Osteocyte (in vitro differentiated cells): Measurements from ENCODE around the gene LINGO3. TPM values are rescaled to one million over a fixed set of nuclear protein-coding genes. Genes with fewer than 3 reads are reported as not detected.

Experiments
- DNase-seq: peaks from one replicate; pipeline ENCODE4 v3.0.0; 2021; ENCODE audit warnings: mixed read lengths; ENCODE audit not compliant: unreplicated experiment; ENCODE audit errors: extremely low spot score
- H3K27ac Mint-ChIP-seq: one replicate; pipeline ENCODE4 v1.8.0; 2021; ENCODE audit warnings: mild to moderate bottlenecking, mixed read lengths; ENCODE audit not compliant: unreplicated experiment
- H3K27me3 Mint-ChIP-seq: one replicate; pipeline ENCODE4 v1.8.0; 2021; ENCODE audit warnings: mixed read lengths; ENCODE audit not compliant: unreplicated experiment
- H3K36me3 Mint-ChIP-seq: one replicate; pipeline ENCODE4 v1.8.0; 2021; ENCODE audit warnings: mixed read lengths; ENCODE audit not compliant: unreplicated experiment
- H3K4me1 Mint-ChIP-seq: one replicate; pipeline ENCODE4 v1.8.0; 2021; ENCODE audit warnings: mixed read lengths; ENCODE audit not compliant: unreplicated experiment
- H3K4me3 Mint-ChIP-seq: one replicate; pipeline ENCODE4 v1.8.0; 2021; ENCODE audit warnings: mild to moderate bottlenecking, moderate library complexity, mixed read lengths; ENCODE audit not compliant: unreplicated experiment
- H3K9me3 Mint-ChIP-seq: one replicate; pipeline ENCODE4 v1.8.0; 2021; ENCODE audit warnings: mixed read lengths; ENCODE audit not compliant: unreplicated experiment
- total RNA-seq: library from RNA; stranded (reverse); gene quantifications from 2 replicates; pipeline ENCODE4 v1.2.1, GENCODE V29; 2021
- TF ChIP-seq, protein P1 (sequence below): fragments of 200-600 bp; sonication (generic); IDR thresholded peaks from 2 replicates; pipeline ENCODE4 v1.5.0; 2021; ENCODE audit warnings: antibody characterized with exemption, mild to moderate bottlenecking, moderate library complexity

The LINGO3 gene
- total RNA-seq, 1 donor from 2014 or later: 0.54 TPM

DNA sequence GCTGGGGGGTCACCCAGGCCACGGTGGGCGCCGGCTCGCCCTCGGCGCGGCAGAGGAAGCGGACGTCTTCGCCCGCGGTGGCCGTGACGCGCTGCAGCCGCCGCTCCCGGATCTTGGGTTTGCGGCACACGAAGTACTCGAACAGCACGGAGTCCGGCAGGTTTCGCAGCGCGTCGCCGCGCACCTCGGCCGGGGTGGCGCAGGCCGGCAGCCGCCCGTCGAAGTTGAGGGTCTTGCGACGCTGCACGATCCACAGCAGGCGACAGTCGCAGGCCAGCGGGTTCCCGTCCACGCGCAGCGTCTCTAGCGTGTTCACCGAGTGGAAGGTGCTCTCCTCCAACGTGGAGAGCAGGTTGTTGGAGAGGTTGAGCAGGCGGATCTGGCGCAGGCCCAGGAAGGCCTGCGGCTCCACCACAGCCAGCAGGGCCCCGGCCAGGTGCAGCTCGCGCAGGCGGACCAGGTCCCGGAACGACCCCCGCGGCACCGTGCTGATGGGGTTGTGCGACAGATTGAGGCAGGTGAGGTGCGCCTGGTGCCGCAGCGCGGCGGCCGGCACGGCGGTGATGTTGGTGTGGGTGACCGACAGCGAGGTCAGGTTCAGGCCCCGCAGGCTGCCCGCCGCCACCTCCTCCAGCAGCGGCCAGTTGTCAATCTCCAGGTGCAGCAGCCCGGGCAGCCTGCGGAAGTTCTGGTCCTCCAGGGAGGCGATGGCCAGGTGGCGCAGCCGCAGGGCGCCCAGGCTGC lies 17.3 kb downstream of the LINGO3 start:
- no peak overlapping the region for H3K27ac Mint-ChIP-seq
- H3K4me1 Mint-ChIP-seq: peaks cover 19% of the 10 kb centered on the region
- no peaks in the 10 kb centered on the region for H3K27me3 Mint-ChIP-seq
- no peaks in the 10 kb centered on the region for H3K36me3 Mint-ChIP-seq
- TF ChIP-seq, protein P1, sequence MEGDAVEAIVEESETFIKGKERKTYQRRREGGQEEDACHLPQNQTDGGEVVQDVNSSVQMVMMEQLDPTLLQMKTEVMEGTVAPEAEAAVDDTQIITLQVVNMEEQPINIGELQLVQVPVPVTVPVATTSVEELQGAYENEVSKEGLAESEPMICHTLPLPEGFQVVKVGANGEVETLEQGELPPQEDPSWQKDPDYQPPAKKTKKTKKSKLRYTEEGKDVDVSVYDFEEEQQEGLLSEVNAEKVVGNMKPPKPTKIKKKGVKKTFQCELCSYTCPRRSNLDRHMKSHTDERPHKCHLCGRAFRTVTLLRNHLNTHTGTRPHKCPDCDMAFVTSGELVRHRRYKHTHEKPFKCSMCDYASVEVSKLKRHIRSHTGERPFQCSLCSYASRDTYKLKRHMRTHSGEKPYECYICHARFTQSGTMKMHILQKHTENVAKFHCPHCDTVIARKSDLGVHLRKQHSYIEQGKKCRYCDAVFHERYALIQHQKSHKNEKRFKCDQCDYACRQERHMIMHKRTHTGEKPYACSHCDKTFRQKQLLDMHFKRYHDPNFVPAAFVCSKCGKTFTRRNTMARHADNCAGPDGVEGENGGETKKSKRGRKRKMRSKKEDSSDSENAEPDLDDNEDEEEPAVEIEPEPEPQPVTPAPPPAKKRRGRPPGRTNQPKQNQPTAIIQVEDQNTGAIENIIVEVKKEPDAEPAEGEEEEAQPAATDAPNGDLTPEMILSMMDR: no peak
- H3K9me3 Mint-ChIP-seq: no peaks in the 10 kb centered on the region
- H3K4me3 Mint-ChIP-seq: no peak overlapping the region
- no peak for DNase-seq

DNA sequence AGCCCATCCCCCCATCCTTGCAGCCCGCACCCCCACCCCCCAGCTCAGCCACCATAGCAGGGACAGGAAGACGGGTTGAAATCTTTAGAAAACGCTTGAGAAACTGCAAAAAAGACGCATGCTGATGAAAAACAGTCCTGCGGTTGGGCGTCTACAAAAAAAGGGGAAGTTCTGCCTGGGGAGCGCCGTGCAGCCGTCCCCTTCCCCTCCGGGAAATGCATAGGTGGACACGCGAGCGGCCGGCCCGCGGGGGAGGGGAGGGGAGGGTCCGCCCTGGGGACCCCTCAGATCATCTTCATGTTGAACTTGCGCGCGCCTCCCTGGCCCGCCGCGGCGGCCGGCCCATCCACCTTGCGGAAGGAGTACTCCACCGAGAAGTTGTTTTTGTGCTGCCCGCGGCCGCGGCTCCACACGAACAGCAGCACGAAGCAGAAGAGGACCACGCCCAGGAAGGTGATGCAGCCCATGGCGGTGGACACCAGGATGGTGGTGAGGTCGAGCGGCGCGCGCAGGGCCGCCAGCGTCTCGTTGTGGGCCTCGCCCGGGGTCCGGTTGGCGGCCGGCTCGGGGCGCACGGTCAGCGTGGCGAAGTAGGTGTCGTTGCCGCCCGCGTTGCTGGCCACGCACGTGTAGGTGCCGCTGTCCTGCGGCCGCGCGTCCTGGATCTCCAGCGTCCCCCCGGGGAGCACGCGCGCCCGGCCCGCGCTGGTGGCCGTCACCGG lies 18.1 kb downstream of the LINGO3 start:
- H3K27me3 Mint-ChIP-seq: no peaks in the 10 kb centered on the region
- H3K9me3 Mint-ChIP-seq: no peaks in the 10 kb centered on the region

DNA sequence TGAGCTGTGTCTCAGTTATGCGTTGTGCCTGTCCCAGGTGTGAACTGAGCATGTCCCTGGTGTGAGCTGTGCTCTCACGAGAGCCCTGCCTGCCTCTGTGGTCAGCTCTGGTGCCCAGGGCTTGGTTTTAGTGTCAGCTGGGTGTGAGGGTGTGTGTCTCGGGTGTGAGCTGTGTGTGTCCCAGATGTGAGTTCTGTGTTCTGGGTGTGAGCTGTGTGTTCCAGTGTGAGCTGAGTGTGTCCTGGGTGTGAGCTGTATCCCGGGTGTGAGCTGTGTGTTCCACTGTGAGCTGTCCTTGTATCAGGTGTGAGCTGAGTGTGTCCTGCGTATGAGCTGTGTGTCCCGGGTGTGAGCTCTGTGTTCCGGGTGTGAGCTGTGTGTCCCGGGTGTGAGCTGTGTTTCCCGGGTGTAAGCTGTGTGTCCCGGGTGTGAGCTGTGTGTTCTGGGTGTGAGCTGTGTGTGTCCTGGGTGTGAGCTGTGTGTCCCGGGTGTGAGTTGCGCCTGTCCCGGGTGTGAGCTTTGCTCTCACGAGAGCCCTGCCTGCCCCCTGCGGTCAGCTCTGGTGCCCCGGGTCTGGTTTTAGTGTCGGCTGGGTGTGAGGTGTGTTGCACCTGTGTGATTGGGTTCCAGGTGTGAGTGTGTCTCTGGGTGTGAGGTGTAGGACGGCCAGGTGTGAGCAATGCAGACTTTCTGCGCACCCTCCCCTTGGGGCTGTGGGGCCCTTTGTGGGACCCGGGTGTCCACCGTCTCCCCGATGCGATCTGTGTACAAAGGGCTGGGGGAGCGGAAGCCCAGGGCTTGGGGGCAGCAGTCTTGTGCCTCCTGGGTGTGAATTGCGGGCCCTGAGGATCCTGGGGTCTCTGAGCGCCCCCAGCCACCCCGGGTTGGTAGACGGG lies 18.9 kb downstream of the LINGO3 start:
- peaks cover 6% of the 10 kb centered on the region for H3K4me1 Mint-ChIP-seq
- H3K36me3 Mint-ChIP-seq: no peaks in the 10 kb centered on the region
- no peaks in the 10 kb centered on the region for H3K27me3 Mint-ChIP-seq
- no peak overlapping the region for H3K4me3 Mint-ChIP-seq
- H3K27ac Mint-ChIP-seq: no peak overlapping the region
- TF ChIP-seq, protein P1: no peak
- no peak for DNase-seq
- no peaks in the 10 kb centered on the region for H3K9me3 Mint-ChIP-seq

More for the DNA sequence above, 18.1 kb downstream of the LINGO3 start:
- Mint-ChIP-seq H3K4me3 (no peak overlapping the region), H3K27ac (no peak overlapping the region), H3K4me1 (peaks cover 12% of the 10 kb centered on the region), H3K36me3 (no peaks in the 10 kb centered on the region)
- TF ChIP-seq, protein P1: no peak
- no peak for DNase-seq

DNA sequence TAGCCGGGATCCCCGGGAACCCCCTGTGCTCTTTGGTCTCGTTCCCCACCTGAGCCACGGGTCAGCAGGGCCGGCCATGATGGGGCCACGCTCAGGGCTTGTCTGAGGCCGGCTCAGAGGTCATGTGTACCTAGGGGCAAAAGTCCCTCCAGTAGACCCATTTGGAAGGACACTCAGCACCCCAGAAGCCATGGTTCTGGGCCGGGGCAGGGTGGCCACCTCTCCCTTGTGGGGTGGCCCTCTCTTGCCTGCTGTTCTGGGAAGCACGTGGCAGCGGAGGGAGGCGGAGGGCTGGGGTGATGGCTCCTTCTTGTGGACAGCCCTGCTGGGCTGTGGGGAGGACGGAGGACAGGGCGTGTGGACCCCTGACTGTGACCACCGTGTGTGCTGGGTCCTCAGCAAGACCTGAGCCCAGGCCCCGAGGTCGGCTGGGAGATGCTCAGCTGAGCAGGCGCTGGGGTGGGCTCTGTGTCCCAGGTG lies 19.6 kb downstream of the LINGO3 start:
- Mint-ChIP-seq H3K9me3 (no peaks in the 10 kb centered on the region), H3K4me3 (no peak overlapping the region), H3K36me3 (no peaks in the 10 kb centered on the region), H3K4me1 (peaks cover 3% of the 10 kb centered on the region), H3K27me3 (no peaks in the 10 kb centered on the region), H3K27ac (no peak overlapping the region)
- DNase-seq: no peak
- TF ChIP-seq, protein P1: no peak
